Measurements from ENCODE around the gene FAM32A. TPM values are rescaled to one million over a fixed set of nuclear protein-coding genes. Genes with fewer than 3 reads are reported as not detected.

FAM32A gene
- total and polyA plus RNA-seq, 2 of the 8 experiments (the other 6 are each of a cell fraction or from before 2014, with no cell fraction given): 75.6 to 105 TPM

- Histone ChIP-seq H2BK120ac (replicated peaks; ENCODE audit: low read depth, low read length) (no peak overlapping the region), H3K79me1 (ENCODE audit: low read depth, low read length) (no peaks in the 10 kb centered on the region), H4K20me1 (replicated peaks in 1 of 2; ENCODE audit: control insufficient read depth in 1 of 2, insufficient read depth in 2 of 2, low read length in 2 of 2) (no peaks in the 10 kb centered on the region), H2BK15ac (ENCODE audit: low read length) (no peak overlapping the region), H3K56ac (replicated peaks; ENCODE audit: insufficient read length, low read depth, low read length) (no peak overlapping the region), H2BK20ac (ENCODE audit: low read length) (no peak overlapping the region), H3K36me3 (ENCODE audit: control insufficient read depth in 2 of 4, insufficient read depth in 4 of 4, low read length in 3 of 4) (no peaks in the 10 kb centered on the region), H3K79me2 (ENCODE audit: control insufficient read depth in 1 of 2, insufficient read depth in 2 of 2, low read length in 2 of 2) (no peaks in the 10 kb centered on the region), H3K9ac (replicated peaks in 1 of 4; ENCODE audit: extremely low read depth in 1 of 4, low read depth in 3 of 4, low read length in 3 of 4) (no peak overlapping the region), H4K8ac (ENCODE audit: extremely low read depth, insufficient read depth, low read length) (no peak overlapping the region), H2AK5ac (ENCODE audit: low read depth, low read length) (no peak overlapping the region), H3K4me3 (ENCODE audit: extremely low read depth in 1 of 4, insufficient read depth in 2 of 4, low read depth in 3 of 4, low read length in 4 of 4) (no peak overlapping the region), H3K27me3 (replicated peaks in 1 of 4; ENCODE audit: control insufficient read depth in 3 of 4, extremely low read depth in 1 of 4, insufficient read depth in 3 of 4, low read length in 3 of 4) (no peaks in the 10 kb centered on the region), H3K23ac (ENCODE audit: insufficient read length) (no peak overlapping the region), H4K91ac (replicated peaks; ENCODE audit: insufficient read length, low read length) (no peak overlapping the region), H3K4me1 (replicated peaks in 1 of 4; ENCODE audit: control insufficient read depth in 3 of 4, insufficient read depth in 4 of 4, low read length in 3 of 4) (no peaks in the 10 kb centered on the region), H2AFZ (ENCODE audit: low read length) (no peak overlapping the region), H3K23me2 (ENCODE audit: low read depth, low read length) (no peaks in the 10 kb centered on the region), H4K5ac (ENCODE audit: insufficient read length, low read depth, low read length) (no peak overlapping the region), H2BK5ac (ENCODE audit: low read depth, low read length) (no peak overlapping the region), H3K27ac (ENCODE audit: low read depth, low read length) (no peak overlapping the region), H3K9me3 (ENCODE audit: insufficient read depth in 2 of 2, low read depth in 1 of 2, low read length in 1 of 2) (no peaks in the 10 kb centered on the region), H3K14ac (ENCODE audit: insufficient read length) (no peak overlapping the region), H3K18ac (ENCODE audit: extremely low read depth, low read length) (no peak overlapping the region), H3K4me2 (ENCODE audit: insufficient read depth in 1 of 2, low read depth in 2 of 2, low read length in 2 of 2) (no peak overlapping the region), H2BK12ac (ENCODE audit: low read depth, low read length) (no peak overlapping the region), H3K4ac (replicated peaks; ENCODE audit: insufficient read length, low read depth, low read length) (no peak overlapping the region)
- ChIA-PET POLR2A (ENCODE audit: partially characterized antibody) (interaction anchor here (1.4 kb wide), 2 partner anchors 22 to 32 kb away, joined by 3 read pairs; no protein-coding TSS in a partner anchor), CTCF (ENCODE audit: partially characterized antibody) (interaction anchor here (0.6 to 1.5 kb wide), 4 partner anchors 12 to 1369 kb away, joined by 3 to 7 read pairs (median 4); partner anchors contain the start of gene FAM32A)
- 90% methylated on average over 5 of the region's 6 CpGs; no CpG with 5 or more reads in 1 of the 2 experiments for WGBS, 2 experiments (ENCODE audit: extremely low coverage in 1 of 2, insufficient coverage in 1 of 2, insufficient read length in 1 of 2, insufficient replicate concordance in 2 of 2, low coverage in 1 of 2, low lambda C conversion rate in 2 of 2, missing lambda C conversion rate in 1 of 2)
- DNase-seq (ENCODE audit: low read depth in 1 of 2, low spot score in 2 of 2): no peak
- no peak for FAIRE-seq
- TF ChIP-seq YY1 (IDR thresholded peaks at IDR 0.05; ENCODE audit: low read depth, low read length) (no peak), KDM5A (IDR thresholded peaks at IDR 0.05; ENCODE audit: low read length) (no peak), POU5F1 (IDR thresholded peaks at IDR 0.05; ENCODE audit: low read depth, low read length) (no peak), RAD21 (IDR thresholded peaks at IDR 0.05 in 1 of 2, conservative IDR thresholded peaks at IDR 0.05 in 1 of 2; ENCODE audit: low read depth in 2 of 2, low read length in 2 of 2) (no peak), SP4 (IDR thresholded peaks at IDR 0.05; ENCODE audit: low read length) (no peak), TAF7 (optimal IDR thresholded peaks at IDR 0.05; ENCODE audit: borderline replicate concordance, low read depth, low read length) (no peak), HDAC2 (IDR thresholded peaks at IDR 0.05; ENCODE audit: borderline replicate concordance in 1 of 2, low read depth in 2 of 2, low read length in 2 of 2) (no peak), PHF8 (conservative IDR thresholded peaks at IDR 0.05; ENCODE audit: low read depth, low read length) (no peak), ATF3 (IDR thresholded peaks at IDR 0.05; ENCODE audit: insufficient read depth, low read depth, low read length) (no peak), CTBP2 (IDR thresholded peaks at IDR 0.05; ENCODE audit: borderline replicate concordance, insufficient read depth, insufficient read length, low read length) (no peak), E2F6 (IDR thresholded peaks at IDR 0.05) (no peak)
- TF ChIP-seq, protein P1, sequence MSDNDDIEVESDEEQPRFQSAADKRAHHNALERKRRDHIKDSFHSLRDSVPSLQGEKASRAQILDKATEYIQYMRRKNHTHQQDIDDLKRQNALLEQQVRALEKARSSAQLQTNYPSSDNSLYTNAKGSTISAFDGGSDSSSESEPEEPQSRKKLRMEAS (IDR thresholded peaks at IDR 0.05): no peak
These were observed 28.3 kb upstream of the FAM32A start for GRCh38 chr19:16156904-16157303.

Measured in H1 (cell line).